ENCODE results near the gene TPM4.

DNA sequence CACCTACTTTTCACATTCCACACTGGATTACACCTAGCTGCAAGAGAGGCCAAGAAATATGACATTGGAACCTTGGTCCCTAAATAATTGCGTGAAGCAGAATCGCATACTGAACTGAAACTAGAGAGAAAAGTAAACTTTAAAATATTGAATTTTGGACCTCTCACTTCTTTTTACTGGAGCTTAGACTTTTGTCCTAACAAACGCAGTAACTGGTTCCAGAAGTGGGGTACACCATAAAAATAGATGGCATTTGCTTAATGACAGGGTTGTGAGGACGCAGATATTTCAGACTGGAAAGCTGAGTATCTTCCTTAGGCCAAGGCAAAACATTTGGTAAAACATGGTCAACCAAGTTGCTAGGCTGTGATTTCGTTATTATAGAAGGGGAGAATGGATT, 19.2 kb upstream of the TPM4 start:
- TF ChIP-seq CEBPB (IDR thresholded peaks at IDR 0.05): no peak
- TF ChIP-seq ZBTB7A (IDR thresholded peaks at IDR 0.05; ENCODE audit: low read depth): no peak
- TF ChIP-seq, protein P1, sequence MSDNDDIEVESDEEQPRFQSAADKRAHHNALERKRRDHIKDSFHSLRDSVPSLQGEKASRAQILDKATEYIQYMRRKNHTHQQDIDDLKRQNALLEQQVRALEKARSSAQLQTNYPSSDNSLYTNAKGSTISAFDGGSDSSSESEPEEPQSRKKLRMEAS (IDR thresholded peaks at IDR 0.05): no peak
- TF ChIP-seq RAD21 (IDR thresholded peaks at IDR 0.05; ENCODE audit: low read depth): no peak
- TF ChIP-seq, protein P2, sequence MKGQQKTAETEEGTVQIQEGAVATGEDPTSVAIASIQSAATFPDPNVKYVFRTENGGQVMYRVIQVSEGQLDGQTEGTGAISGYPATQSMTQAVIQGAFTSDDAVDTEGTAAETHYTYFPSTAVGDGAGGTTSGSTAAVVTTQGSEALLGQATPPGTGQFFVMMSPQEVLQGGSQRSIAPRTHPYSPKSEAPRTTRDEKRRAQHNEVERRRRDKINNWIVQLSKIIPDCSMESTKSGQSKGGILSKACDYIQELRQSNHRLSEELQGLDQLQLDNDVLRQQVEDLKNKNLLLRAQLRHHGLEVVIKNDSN (IDR thresholded peaks at IDR 0.05): no peak
- TF ChIP-seq CREB1 (IDR thresholded peaks at IDR 0.05; ENCODE audit: low read depth): no peak
- TF ChIP-seq EP300 (IDR thresholded peaks at IDR 0.05; ENCODE audit: borderline replicate concordance): no peak
- no peak for TF ChIP-seq EGR1 (IDR thresholded peaks at IDR 0.05)
- no peak for TF ChIP-seq TAF1 (IDR thresholded peaks at IDR 0.05; ENCODE audit: low read depth)
- TF ChIP-seq, protein P3, sequence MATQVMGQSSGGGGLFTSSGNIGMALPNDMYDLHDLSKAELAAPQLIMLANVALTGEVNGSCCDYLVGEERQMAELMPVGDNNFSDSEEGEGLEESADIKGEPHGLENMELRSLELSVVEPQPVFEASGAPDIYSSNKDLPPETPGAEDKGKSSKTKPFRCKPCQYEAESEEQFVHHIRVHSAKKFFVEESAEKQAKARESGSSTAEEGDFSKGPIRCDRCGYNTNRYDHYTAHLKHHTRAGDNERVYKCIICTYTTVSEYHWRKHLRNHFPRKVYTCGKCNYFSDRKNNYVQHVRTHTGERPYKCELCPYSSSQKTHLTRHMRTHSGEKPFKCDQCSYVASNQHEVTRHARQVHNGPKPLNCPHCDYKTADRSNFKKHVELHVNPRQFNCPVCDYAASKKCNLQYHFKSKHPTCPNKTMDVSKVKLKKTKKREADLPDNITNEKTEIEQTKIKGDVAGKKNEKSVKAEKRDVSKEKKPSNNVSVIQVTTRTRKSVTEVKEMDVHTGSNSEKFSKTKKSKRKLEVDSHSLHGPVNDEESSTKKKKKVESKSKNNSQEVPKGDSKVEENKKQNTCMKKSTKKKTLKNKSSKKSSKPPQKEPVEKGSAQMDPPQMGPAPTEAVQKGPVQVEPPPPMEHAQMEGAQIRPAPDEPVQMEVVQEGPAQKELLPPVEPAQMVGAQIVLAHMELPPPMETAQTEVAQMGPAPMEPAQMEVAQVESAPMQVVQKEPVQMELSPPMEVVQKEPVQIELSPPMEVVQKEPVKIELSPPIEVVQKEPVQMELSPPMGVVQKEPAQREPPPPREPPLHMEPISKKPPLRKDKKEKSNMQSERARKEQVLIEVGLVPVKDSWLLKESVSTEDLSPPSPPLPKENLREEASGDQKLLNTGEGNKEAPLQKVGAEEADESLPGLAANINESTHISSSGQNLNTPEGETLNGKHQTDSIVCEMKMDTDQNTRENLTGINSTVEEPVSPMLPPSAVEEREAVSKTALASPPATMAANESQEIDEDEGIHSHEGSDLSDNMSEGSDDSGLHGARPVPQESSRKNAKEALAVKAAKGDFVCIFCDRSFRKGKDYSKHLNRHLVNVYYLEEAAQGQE (IDR thresholded peaks at IDR 0.05; ENCODE audit: low read depth): no peak
- no peak for TF ChIP-seq YY1 (IDR thresholded peaks at IDR 0.05; ENCODE audit: low read depth)
